ENCODE measurements around the gene OPRD1.
"Not testable (repeated sequence)": the region's sequence is repeated elsewhere in the genome, so short reads cannot be mapped to it uniquely, and the experiment has no call there.

OPRD1 gene

DNA sequence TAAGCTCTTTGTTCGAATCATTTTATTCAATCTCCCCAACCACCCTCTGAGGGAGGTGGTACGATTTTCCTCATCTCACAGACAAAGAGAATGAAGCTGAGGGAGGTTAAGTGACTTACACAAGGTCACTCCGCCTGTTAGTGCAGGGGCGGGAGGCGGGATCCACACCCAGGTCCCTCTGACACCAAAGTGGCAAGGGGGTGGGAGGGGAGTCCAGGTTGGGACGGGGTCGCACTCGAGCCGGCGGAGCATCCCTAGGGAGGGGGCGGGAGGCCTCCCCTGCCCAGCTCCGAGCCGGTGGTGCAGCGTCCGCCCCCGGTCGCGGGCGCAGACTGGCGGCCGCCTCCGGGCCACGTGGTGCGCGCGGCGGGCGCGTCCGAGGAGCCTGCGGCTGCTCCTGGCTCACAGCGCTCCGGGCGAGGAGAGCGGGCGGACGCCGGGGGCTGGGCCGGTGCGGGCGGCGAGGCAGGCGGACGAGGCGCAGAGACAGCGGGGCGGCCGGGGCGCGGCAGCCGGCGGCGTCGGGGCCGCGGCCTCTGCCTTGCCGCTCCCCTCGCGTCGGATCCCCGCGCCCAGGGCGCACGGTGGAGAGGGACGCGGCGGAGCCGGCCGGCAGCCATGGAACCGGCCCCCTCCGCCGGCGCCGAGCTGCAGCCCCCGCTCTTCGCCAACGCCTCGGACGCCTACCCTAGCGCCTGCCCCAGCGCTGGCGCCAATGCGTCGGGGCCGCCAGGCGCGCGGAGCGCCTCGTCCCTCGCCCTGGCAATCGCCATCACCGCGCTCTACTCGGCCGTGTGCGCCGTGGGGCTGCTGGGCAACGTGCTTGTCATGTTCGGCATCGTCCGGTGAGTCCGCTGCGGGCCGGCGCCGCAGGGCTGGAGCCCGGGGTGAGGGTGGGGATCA, at the start of gene OPRD1:
Gene OPRD1, plus strand, starts transcription at position 405 of the 903 bp plus-strand sequence. Its CDS starts 214 bp downstream, at position 619.
- no peaks in the 10 kb centered on the region for H3K9me3 ChIP-seq (ENCODE audit: insufficient read depth, low read length)
- H3K27ac ChIP-seq (ENCODE audit: low read length) = no peak within 1 kb of the TSS
- H3K36me3 ChIP-seq (replicated peaks; ENCODE audit: low read depth, low read length) = no peaks in the 10 kb centered on the region
- H3K27me3 ChIP-seq (ENCODE audit: low read depth, low read length) = no peaks in the 10 kb centered on the region
- no peak for TF ChIP-seq EZH2phosphoT487 (IDR thresholded peaks at IDR 0.05; ENCODE audit: low read depth)
- no peaks in the 10 kb centered on the region for H4K20me1 ChIP-seq (ENCODE audit: insufficient read depth, low read length)
- no peak within 1 kb of the TSS for H3K9ac ChIP-seq (ENCODE audit: low read length)
- H3K4me3 ChIP-seq (ENCODE audit: low read length) = no peak within 1 kb of the TSS
- no peaks in the 10 kb centered on the region for H3K79me2 ChIP-seq (ENCODE audit: low read length)
- no peak within 1 kb of the TSS for H3K4me2 ChIP-seq (ENCODE audit: low read length)
- no peak within 1 kb of the TSS for H2AFZ ChIP-seq (ENCODE audit: low read depth, low read length)
- no peaks in the 10 kb centered on the region for H3K4me1 ChIP-seq (ENCODE audit: low read length)

DNA sequence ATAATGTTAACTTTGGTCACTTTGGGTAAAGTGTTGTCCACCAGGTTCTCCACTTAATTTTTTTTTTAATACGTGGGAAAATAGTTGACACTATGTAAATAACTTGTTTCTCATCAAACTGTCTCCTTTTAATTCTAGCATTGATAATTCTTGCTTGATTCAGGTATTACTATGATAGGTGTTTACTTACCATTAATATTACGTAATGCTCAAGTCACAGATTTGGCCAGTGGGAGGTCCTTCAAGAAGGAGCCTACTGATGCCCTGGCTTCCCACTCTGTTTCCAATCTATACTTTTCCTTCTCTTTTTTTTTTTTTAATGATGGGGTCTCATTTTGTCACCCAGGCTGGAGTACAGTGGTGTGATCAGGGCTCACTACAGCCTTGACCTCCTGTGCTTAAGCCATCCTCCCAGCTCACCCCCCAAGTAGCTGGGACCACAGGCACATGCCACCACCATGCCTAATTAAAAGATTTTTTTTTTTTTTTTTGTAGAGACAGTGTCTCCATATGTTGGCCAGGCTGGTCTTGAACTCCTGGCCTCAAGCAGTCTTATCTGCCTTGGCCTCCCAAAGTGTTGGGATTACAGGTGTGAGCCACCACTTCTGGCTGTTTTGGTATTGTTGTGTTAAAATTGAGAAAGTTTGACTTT, 45.3 kb upstream of the OPRD1 start:
- Histone ChIP-seq H3K4me3 (ENCODE audit: low read length) (no peak overlapping the region), H3K4me1 (ENCODE audit: low read length) (no peaks in the 10 kb centered on the region), H3K79me2 (ENCODE audit: low read length) (peaks cover 75% of the 10 kb centered on the region), H3K9ac (ENCODE audit: low read length) (no peak overlapping the region), H4K20me1 (ENCODE audit: insufficient read depth, low read length) (peaks cover 32% of the 10 kb centered on the region), H3K27ac (ENCODE audit: low read length) (no peak overlapping the region), H3K4me2 (ENCODE audit: low read length) (no peak overlapping the region), H3K36me3 (replicated peaks; ENCODE audit: low read depth, low read length) (peaks cover 9% of the 10 kb centered on the region), H2AFZ (ENCODE audit: low read depth, low read length) (no peak overlapping the region), H3K27me3 (ENCODE audit: low read depth, low read length) (no peaks in the 10 kb centered on the region), H3K9me3 (ENCODE audit: insufficient read depth, low read length) (no peaks in the 10 kb centered on the region)
- TF ChIP-seq CTCF (IDR thresholded peaks at IDR 0.05; ENCODE audit: low read depth, low read length) = no peak
- no peak for TF ChIP-seq EZH2phosphoT487 (IDR thresholded peaks at IDR 0.05; ENCODE audit: low read depth)

DNA sequence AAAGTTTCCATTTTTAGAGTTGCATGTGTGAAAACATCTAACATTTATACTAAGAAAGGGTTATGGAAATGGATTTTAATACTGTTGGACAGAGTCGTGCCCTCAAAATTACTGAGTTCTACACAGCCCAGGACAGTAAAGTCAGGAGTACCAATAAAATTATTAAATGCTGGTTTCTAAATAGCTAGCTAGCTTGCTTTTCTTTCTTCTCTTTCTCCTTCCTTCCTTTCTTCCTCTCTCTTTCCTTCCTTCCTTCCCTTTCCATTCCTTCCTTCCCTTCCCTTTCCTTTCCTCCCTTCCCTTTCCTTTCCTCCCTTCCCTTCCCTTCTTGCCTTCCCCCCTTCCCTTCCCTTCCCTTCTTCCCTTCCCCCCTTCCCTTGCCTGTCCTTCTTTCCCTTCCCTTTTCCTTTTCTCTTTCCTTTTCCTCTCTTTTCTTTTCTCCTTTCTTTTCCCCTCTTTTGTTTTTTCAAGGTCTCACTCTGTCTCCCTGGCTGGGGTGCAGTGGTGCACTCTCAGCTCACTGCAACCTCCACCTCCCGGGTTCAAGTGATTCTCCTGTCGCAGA, 41.3 kb upstream of the OPRD1 start:
- Histone ChIP-seq H3K27me3 (ENCODE audit: low read depth, low read length) (no peaks in the 10 kb centered on the region), H2AFZ (ENCODE audit: low read depth, low read length) (no peak overlapping the region), H3K27ac (ENCODE audit: low read length) (no peak overlapping the region), H3K4me3 (ENCODE audit: low read length) (no peak overlapping the region), H3K4me2 (ENCODE audit: low read length) (no peak overlapping the region), H4K20me1 (ENCODE audit: insufficient read depth, low read length) (peaks cover 31% of the 10 kb centered on the region), H3K79me2 (ENCODE audit: low read length) (peaks cover 35% of the 10 kb centered on the region), H3K36me3 (replicated peaks; ENCODE audit: low read depth, low read length) (peaks cover 10% of the 10 kb centered on the region), H3K9ac (ENCODE audit: low read length) (no peak overlapping the region), H3K9me3 (ENCODE audit: insufficient read depth, low read length) (no peaks in the 10 kb centered on the region), H3K4me1 (ENCODE audit: low read length) (no peaks in the 10 kb centered on the region)
- TF ChIP-seq CTCF (IDR thresholded peaks at IDR 0.05; ENCODE audit: low read depth, low read length) (no peak), EZH2phosphoT487 (IDR thresholded peaks at IDR 0.05; ENCODE audit: low read depth) (no peak)

DNA sequence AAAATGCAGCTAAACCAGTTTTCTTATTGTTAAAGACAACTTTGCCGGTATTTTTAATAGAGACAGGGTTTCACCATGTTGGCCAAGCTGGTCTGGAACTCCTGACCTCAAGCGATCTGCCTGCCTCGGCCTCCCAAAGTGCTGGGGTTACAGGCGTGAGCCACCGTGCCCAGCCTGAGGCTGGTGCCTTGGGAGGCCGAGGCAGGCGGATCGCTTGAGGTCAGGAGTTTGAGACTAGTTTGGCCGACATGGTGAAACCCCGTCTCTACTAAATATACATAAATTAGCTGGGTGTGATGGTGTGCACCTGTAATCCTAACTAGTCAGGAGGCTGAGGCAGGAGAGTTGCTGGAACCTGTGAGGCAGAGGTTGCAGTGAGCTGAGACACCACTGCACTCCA, 40.0 kb upstream of the OPRD1 start:
- H3K79me2 ChIP-seq (ENCODE audit: low read length) = peaks cover 23% of the 10 kb centered on the region
- H3K27ac ChIP-seq (ENCODE audit: low read length); H3K36me3 ChIP-seq (replicated peaks; ENCODE audit: low read depth, low read length); H3K9ac ChIP-seq (ENCODE audit: low read length); H3K4me1 ChIP-seq (ENCODE audit: low read length); H3K4me3 ChIP-seq (ENCODE audit: low read length); H2AFZ ChIP-seq (ENCODE audit: low read depth, low read length); H3K4me2 ChIP-seq (ENCODE audit: low read length); H3K9me3 ChIP-seq (ENCODE audit: insufficient read depth, low read length); H3K27me3 ChIP-seq (ENCODE audit: low read depth, low read length): not testable (repeated sequence)
- H4K20me1 ChIP-seq (ENCODE audit: insufficient read depth, low read length) = peaks cover 19% of the 10 kb centered on the region; the same call in 1 of the 2 replicates
